Cerebellar nuclear complex (tissue), 1 donor: ENCODE measurements around the gene ZNF214.

Experiments
- DNase-seq, 2 experiments: peaks; one replicate each; lab custom pipeline; 2025; lab: John Stamatoyannopoulos, UW

ZNF214 gene

GRCh38 chr11:7020183-7020917 lies at the start of gene ZNF214, which contains the start of gene NLRP14:
ZNF214 (minus strand) TSS chr11:7020346; CDS start chr11:7002835, 17,511 bp downstream.
NLRP14 (plus strand) TSS chr11:7020479; CDS start chr11:7038587, 18,108 bp downstream.
- DNase-seq: peak; percentile 64 to 79

- no peak for DNase-seq
Measured at GRCh38 chr11:7062534-7062933, 42.4 kb upstream of the ZNF214 start.

GRCh38 chr11:7060868-7061267 lies 40.7 kb upstream of the ZNF214 start:
- DNase-seq: no peak

- DNase-seq: no peak
Measured at GRCh38 chr11:7057641-7058040, 37.5 kb upstream of the ZNF214 start.

- DNase-seq: no peak
Measured at GRCh38 chr11:7056828-7057513, 36.8 kb upstream of the ZNF214 start.

- no peak for DNase-seq
Measured at GRCh38 chr11:7050191-7050590, 30.0 kb upstream of the ZNF214 start.

- no peak for DNase-seq
Measured at GRCh38 chr11:7046474-7047175, 26.5 kb upstream of the ZNF214 start.

GRCh38 chr11:7034019-7034418 lies 13.9 kb upstream of the ZNF214 start:
- DNase-seq: no peak

- no peak for DNase-seq
Measured at GRCh38 chr11:7032692-7033091, 12.5 kb upstream of the ZNF214 start.

- DNase-seq: no peak
Measured at GRCh38 chr11:7031471-7031871, 11.3 kb upstream of the ZNF214 start.

- no peak for DNase-seq
Measured at GRCh38 chr11:7030836-7031235, 10.7 kb upstream of the ZNF214 start.

- DNase-seq: no peak
Measured at GRCh38 chr11:7028141-7028540, 8.0 kb upstream of the ZNF214 start.

GRCh38 chr11:7021318-7021717 lies 1.2 kb upstream of the ZNF214 start:
- DNase-seq: no peak

GRCh38 chr11:7019500-7020182 lies 505 bp downstream of the ZNF214 start:
- no peak for DNase-seq

GRCh38 chr11:7016011-7016410 lies 4.1 kb downstream of the ZNF214 start:
- DNase-seq: no peak

- no peak for DNase-seq
Measured at GRCh38 chr11:7014118-7014517, 6.0 kb downstream of the ZNF214 start.

- no peak for DNase-seq
Measured at GRCh38 chr11:7004482-7004881, 15.7 kb downstream of the ZNF214 start.

- no peak for DNase-seq
Measured at GRCh38 chr11:6995703-6996102, 24.4 kb downstream of the ZNF214 start.

- no peak for DNase-seq
Measured at GRCh38 chr11:6992457-6993417, 27.4 kb downstream of the ZNF214 start.

- no peak for DNase-seq
Measured at GRCh38 chr11:6992026-6992425, 28.1 kb downstream of the ZNF214 start.

GRCh38 chr11:6991227-6991626 lies 28.9 kb downstream of the ZNF214 start:
- no peak for DNase-seq
